Activated T-helper 9 cell treated with anti-CD3 and anti-CD28 coated beads, Interleukin-2, amount 50 U/mL, for 16 hours (primary cell): ENCODE measurements around the gene CASP9.
"Not testable (repeated sequence)": the region's sequence is repeated elsewhere in the genome, so short reads cannot be mapped to it uniquely, and the experiment has no call there.

Source experiments
- DNase-seq: peaks from one replicate; pipeline ENCODE4 v3.0.0-alpha.2; 2020; ENCODE audit warnings: low read depth

CASP9 gene

DNA sequence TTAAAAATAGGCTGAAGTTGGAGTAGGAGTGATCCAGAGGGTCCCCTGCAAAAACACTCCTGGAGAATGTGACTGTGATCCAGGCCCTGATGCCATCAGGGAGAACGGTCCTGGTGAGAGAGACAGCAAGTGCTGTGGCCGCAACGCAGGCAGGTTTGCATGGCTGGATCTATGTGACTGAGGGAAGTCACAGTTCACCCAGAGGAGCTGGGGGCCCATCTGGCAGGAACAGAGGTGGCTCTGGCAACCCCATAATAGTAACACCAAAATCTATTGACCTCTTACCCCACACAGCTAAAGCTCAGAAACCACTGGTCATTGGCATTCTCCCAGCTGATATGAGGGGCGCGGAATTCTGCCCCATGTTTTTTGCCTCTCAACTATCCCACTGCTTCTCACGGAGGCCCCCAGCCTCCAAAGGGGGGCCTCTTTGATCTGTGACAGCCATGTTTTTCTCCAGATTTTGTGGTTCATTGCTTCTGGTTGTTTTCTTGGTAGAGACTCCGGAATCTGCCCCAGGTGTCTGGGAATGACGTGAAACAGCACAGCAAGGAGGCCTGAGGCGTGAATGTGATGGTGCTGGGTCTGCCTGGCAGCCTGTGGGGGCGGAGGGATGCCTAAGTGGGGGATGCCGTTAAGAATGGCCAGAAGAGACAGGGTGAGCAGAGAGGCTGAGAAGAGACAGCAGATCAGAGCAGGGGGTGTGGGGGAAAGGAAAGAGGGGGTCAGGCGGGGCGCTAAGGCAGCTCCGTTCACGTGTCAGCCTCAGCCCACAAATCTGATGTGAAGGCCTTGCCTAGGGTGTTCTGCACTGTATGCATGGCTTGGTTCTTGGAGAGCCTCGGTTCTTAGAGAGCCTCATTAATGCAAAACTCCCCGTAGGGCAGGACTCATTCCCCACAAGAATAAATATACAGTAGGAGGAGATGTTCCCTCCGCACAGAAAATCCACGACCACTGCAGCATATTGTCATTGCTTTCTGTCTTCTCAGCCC is 23.5 kb downstream of the CASP9 start:
- no peak for DNase-seq

DNA sequence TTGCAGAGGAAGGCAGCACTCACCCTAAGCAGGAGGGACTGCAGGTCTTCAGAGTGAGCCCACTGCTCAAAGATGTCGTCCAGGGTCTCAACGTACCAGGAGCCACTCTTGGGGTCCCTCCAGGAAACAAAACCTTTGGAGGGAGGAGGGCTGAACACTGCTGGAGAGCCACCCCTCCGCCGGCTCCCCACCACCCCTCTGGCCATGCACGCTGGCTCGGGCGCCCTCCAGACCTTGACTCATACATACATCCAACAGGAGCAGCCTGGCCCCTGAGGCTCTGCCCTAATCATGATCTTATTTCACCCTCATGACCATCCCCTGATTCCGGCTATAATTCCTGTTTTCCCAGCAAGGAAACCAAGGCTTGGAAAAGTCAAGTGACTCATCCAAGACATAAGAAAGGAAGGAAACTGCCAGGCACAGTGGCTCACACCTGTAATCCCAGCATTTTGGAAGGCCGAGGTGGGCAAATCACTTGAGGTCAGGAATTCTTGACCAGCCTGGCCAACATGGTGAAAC is 30.1 kb downstream of the CASP9 start:
- DNase-seq = no peak

DNA sequence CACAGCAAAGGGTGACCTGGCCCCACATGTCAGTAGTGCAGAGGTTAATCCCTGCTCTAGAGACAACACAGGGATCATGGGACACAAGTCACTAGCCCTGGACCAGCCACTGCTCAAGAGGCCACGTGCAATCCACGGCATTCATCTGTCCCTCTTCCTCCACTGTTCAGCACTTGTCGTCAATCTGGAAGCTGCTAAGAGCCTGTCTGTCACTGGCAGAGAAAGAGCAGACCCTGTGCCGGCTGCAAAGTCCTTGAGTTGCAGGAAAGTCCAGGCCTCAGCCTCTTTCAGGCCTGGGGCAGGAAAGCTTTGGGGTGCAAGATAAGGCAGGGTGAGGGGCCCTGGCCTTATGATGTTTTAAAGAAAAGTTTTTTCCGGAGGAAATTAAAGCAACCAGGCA is 31.4 kb downstream of the CASP9 start:
- DNase-seq = no peak

DNA sequence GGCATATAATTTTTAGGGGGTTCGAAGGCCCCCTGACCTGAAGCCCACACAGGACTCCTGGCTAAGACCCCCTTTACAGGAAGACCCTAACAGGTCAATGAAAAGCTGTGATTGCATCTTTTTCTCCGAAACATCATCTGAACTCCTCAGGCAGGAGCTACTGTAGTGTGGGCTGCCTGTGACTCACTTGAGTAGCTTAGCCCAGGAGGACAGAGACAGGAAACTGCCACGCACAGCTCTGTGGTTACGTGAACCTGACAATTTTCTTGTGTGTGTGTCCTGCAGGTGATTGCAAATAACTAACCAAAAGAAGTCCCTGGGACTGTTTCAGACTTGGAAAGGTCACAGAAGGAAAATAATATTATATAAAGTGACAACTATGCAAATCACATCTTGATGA is 33.0 kb downstream of the CASP9 start:
- DNase-seq = not testable (repeated sequence)

DNA sequence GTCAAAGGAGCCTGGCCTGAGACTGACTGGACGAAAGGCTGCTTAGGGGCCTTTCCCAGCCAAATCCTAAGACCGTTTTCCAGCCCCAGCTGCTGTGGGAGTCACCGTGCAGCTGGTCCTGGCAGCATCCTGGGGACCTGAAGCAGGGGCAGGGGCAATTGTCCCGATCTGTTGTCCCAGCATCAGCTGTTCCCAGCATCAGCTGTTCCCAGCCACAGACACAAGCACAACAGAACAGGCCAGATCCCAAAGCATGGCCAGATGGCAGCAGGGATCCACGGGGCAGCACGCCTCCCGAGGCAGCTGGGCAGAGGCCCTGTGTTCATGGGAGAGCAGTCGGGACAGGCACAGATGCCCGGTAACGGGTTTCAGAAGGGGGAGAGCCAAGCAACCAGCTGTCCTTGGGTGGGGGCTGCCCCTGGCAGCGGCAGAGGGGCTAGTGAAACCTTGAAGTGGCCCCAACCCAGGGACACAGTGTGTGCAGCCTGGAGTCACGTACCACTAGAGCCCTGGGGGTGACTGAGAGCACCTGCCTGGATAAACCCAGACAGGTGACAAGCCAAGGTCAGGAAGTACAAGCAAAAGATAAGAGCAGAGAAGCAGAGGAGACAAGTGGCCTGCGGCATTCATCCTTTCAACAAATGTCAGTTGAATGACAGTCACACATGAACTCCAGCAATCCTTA is 34.8 kb downstream of the CASP9 start:
- no peak for DNase-seq

DNA sequence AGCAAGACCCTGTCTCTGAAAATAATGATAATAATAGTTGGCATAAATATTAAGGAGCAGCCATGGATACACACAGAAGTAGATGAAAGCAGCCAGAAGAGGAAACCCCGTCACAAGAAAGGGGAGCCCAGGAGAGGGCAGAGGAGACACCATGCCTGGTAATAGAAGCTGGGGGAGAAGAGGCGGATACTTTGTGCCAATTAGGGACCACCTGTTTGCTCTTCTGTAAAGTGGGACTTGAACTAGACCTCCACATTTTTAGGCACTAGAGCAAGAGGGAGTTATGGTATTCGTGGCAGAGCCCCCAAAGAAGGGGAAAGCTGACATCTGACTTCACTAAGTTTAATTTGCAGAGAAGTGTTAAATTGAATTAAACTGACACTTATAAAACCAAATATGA is 35.6 kb downstream of the CASP9 start:
- no peak for DNase-seq

DNA sequence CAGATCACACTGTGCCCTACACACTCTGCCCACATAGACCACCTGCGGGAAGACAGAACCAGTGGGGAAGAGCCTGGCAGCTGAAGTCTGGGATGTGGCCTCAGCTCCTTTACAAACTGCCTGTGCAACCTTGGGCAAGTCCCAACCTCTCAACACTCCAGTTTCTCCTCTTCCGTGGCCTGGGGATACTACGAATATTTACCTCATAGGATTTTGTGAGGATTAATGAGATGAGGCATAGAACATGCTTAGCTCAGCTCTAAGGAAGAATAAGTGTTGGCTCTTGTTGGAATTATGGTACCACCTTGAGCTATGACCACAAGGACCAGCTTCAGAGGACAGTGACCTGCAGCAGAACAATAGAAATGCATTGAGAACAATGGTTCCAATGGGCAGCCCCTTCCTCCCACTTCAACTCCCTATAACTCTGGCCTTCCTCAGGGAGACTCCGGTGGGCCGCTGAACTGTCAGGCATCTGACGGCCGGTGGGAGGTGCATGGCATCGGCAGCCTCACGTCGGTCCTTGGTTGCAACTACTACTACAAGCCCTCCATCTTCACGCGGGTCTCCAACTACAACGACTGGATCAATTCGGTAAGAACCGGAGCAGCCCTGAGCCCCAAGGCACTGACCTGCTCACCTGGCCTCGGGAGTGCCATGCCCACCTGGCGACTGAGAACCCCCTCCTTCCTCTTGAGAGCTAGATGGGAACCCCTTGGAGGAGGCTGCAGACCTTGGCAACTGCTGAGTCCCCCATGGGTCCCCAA is 37.0 kb downstream of the CASP9 start:
- DNase-seq = not testable (repeated sequence)

DNA sequence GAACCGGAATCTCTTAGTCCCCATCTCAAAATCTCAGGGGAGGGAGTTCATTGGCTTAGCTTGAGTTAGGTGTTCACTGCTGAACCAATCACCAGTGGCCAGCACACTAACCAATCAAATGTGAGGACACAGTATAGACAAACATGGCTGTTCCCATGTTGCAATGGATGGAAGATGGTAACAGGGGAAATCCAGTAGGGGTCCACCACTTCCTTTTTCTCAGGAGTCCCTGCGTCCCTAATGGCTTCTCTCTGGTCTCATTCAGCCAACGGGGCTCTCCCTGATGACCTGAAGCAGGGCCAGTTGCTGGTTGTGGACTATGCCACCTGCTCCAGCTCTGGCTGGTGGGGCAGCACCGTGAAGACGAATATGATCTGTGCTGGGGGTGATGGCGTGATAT is 38.4 kb downstream of the CASP9 start:
- no peak for DNase-seq

DNA sequence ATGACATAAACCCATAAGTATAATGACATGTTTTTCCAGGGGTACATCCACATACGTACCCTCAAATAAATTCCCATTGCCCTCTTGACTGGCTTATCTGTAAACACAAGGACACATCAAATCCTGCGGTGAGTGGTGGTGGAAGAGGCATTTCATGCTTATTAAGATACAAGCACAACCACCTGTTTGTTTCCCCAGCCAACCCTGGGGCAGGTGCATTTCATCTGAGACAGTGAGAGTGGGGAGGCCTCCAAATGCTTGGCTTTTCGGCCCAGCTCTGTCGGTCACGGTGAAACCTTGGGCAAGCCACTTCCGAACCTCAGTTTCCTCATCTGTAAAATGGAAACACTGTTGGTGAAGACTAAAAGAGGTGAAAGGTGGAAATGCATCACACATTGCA is 39.6 kb downstream of the CASP9 start:
- not testable (repeated sequence) for DNase-seq

DNA sequence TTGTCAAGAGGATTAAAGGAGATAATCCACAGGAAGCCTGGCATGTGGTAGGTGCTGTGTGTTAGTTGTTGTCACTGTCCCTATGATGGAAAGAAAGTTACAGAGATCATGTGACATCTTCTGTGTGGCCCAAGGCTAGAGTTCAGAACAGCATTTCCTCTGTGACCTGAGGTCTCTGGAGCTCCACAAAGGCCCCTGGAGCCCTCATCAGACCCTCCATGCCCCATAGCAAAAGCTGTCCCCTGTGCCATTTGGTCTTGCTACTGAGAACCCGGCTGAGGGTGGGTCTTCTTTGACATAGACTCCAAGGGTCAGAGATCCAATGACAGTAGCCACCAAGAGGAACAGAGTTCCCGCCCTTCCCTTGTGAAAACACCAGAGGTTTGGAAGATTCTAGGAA is 40.0 kb downstream of the CASP9 start:
- no peak for DNase-seq

DNA sequence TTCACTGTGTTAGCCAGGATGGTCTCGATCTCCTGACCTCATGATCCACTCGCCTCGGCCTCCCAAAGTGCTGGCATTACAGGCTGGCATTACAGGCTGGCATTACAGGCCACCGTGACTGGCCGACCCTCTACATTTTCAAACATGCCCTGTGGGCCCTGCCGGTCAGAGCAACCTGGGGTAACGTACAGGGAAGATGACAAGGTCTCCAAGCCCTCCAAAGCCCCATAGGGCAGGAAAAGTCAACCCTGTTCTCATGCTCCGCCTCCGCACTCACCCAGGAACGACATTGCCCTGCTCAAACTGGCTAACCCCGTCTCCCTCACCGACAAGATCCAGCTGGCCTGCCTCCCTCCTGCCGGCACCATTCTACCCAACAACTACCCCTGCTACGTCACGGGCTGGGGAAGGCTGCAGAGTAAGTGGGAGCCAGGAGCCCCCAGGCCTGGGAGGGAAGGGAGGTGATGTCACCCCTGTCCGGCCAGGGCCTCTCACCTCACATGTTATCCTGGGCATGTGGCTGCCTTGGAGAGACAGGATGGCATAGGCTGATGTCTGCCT is 41.0 kb downstream of the CASP9 start:
- DNase-seq = not testable (repeated sequence)

DNA sequence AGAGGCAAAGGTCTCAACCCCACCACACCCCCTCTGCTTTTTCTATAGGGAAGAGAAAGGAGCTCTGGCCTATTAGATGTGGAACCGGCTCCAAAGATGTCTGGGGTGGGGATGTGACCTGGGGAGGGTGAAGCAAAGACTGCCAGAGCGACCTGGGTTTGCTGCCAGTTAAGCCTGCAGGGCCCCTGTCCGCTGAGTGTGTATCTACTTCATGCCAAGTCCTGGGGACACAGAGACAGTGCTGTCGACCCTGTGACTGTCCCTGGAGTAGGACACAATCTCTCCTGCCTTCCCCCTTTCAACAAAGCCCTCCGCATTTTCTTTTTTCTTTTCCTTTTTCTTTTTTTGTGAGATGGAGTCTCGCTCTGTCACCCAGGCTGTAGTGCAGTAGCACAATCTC is 41.6 kb downstream of the CASP9 start:
- not testable (repeated sequence) for DNase-seq

DNA sequence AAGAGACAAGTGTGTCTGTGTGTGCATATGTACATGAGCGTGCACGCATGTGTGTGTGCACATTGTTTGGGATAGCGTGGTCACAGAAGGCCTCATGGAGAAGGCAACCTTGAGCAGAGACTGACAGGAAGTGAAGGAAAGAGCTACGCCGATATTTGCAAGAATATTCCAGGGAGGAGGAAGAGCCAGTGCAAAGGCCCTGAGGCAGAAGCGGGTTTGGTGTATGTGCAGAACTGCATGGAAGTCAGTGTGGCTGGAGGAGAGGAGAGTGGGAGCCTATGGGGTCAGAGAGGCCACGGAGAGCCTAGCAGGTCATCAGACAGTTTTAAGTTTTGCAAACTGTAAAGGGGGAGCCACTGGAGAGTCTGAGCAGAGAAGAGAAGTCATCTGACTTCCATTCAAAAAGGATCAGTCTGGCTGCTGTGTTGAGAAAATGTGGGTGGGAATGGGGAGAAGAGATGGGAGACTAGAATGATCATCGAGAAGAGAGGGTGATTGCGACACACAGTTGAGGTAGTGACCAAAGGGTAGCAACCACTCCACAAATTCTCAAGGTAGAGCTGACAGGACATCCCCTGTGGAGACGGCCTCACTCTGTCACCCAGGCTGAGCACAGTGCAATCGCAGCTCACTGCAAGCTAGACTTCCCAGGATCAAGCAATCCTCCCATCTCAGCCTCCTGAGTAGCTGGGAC is 44.2 kb downstream of the CASP9 start:
- no peak for DNase-seq

DNA sequence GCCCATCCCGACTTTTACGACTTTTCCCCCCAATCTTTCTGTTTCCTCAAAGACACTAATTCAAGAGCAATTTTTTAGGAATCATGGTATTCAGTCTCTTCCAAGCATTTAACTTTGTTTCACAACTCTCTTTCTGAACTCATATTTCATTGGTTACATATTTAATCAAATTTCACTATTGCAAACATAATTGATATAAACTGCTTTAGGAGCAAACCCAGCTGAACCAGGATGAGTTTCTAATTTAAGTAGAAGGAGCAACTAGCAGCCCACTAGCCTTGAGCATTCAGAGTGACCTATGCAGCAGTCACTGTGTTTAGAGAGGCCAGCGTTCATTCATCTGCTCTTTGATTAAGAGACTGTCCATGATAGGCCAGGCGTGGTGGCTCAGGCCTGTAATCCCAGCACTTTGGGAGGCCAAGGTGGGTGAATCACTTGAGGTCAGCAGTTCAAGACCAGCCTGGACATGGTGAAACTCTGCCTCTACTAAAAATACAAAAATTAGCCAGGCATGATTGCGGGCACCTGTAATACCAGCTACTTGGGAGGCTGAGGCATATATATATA is 46.3 kb downstream of the CASP9 start:
- DNase-seq = no peak

DNA sequence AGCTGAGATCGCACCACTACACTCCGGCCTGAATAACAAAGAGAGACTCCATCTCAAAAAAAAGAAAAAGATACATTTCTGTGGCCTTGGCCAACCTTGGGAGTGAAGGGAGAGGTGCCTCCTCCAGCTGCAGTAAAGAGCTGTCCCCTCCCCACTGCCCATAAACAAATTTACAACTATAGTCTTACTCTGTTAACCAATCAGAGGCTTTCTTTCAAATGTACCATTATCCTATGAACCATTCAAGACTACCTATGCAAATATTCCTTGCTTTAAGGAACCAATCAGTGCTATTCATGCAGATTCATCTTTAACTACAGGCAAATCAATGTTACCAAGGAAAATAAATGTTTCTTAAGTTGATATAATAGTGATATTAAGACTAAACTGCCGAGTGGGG is 47.1 kb downstream of the CASP9 start:
- DNase-seq = no peak

DNA sequence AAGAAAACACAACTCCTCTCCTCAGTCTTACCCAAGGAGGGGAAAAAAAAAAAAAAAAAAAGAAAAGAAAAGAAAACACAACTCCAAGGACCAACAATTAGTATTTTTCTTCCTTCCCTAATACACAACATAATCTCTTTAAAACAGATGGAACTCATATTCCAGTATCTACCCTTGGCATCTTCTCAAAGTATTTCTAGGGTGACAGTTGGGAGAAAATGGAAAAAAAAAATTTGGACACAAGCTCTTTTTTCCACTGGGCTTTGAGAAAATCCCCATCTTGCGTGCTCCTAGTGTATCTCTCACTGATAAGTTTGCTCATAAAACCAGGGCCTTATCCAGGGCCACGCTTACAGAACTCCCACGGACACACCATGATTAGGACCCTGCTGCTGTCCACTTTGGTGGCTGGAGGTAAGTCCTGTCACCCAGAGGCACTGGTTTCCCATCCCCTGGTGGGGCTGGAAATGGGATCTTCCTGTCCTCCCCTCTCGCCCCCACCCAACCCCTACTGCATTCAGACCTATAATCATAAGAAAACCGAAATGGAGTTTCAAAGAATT is 48.2 kb downstream of the CASP9 start, which contains the start of gene CELA2B:
CELA2B (plus strand) TSS at position 353 of the 563 bp plus-strand sequence; CDS start at position 375, 22 bp downstream.
- no peak for DNase-seq

DNA sequence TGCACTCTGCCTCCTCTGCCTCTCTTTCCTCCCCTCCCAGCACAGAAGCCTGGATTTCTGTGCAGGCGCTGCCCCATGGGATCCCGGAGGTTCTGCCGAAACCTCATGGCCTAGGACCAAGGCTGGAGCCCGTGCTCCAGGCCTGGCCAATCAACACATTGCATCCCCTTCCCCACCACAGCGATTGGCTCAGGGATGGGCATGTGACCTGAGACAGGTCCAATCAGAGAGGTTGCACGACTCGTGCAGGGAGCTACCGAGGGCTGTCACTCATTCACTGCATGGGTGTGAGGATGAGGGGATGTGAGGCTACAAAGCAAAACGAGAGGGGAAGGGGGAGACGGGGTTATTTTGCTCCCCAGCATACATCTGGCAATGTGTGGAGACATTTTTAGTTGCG is 51.4 kb downstream of the CASP9 start:
- DNase-seq = no peak

DNA sequence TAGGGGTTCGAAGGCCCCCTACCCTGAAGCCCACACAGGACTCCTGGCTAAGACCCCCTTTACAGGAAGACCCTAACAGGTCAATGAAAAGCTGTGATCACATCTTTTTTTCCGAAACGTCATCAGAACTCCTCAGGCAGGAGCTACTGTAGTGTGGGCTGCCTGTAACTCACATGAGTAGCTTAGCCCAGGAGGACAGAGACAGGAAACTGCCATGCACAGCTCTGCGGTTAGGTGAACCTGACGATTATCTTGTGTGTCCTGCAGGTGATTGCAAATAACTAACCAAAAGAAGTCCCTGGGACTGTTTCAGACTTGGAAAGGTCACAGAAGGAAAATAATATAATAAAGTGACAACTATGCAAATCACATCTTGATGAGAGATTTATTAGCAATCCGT is 52.3 kb downstream of the CASP9 start:
- not testable (repeated sequence) for DNase-seq

DNA sequence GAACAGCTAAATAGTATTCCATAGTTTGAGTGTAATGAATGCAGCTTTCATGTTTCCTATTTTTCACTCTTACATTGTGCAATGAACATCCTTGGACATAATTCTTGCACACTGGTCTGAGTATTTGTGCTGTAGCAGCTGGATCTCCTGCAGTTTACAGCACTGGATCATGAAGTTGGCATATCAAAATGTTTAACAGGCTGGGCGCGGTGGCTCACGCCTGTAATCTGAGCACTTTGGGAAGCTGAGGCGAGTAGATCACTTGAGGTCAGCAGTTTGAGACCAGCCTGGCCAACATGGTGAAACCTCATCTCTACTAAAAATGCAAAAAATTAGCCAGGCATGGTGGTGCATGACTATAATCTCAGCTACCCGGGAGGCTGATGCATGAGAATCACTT is 52.9 kb downstream of the CASP9 start:
- not testable (repeated sequence) for DNase-seq

DNA sequence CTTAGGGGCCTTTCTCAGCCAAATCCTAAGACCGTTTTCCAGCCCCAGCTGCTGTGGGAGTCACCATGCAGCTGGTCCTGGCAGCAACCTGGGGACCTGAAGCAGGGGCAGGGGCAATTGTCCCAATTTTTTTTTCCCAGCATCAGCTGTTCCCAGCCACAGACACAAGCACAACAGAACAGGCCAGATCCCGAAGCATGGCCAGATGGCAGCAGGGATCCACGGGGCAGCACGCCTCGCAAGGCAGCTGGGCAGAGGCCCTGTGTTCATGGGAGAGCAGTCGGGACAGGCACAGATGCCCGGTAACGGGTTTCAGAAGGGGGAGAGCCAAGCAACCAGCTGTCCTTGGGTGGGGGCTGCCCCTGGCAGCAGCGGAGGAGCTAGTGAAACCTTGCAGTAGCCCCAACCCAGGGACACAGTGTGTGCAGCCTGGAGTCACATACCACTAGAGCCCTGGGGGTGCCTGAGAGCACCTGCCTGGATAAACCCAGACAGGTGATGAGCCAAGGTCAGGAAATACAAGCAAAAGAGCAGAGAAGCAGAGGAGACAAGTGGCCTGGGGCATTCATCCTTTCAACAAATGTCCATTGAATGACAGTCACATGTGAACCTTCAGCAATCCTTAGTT is 54.1 kb downstream of the CASP9 start:
- not testable (repeated sequence) for DNase-seq
